Measurements from ENCODE around the gene TCTA. TPM values are rescaled to one million over a fixed set of nuclear protein-coding genes. Genes with fewer than 3 reads are reported as not detected.
"Not testable (repeated sequence)": the region's sequence is repeated elsewhere in the genome, so short reads cannot be mapped to it uniquely, and the experiment has no call there.

The TCTA gene
- total RNA-seq, 6 experiments from 2014 or later = 45.5 to 58.7 (median 49.9) TPM

DNA sequence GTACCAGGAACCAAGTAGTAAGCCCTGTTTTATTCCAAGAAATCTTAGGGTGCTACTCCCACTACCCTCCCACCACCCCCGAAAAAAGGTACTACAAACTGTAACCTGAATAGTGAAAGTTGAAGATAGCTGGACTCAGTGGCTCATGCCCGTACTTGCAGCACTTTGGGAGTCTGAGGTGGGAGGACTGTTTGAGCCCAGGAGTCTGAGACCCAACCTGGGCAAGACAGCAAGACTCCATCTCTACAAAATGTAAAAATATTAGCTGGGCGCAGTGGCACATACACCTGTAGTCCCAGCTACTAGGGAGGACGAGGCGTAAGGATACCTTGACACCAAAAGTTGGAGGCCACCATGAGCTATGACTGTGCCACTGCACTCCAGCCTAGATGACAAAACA is 8.3 kb upstream of the TCTA start:
- Mint-ChIP-seq H3K4me1 (ENCODE audit: low read depth) (peaks cover 43% of the 10 kb centered on the region), H3K4me3 (no peak overlapping the region), H3K27me3 (ENCODE audit: insufficient read depth) (peaks cover 4% of the 10 kb centered on the region; the same call in 1 of the 2 replicates), H3K27ac (no peak overlapping the region), H3K9me3 (no peaks in the 10 kb centered on the region), H3K36me3 (ENCODE audit: low read depth) (peaks cover 12% of the 10 kb centered on the region; the same call in 1 of the 2 replicates)
- TF ChIP-seq, protein P1, sequence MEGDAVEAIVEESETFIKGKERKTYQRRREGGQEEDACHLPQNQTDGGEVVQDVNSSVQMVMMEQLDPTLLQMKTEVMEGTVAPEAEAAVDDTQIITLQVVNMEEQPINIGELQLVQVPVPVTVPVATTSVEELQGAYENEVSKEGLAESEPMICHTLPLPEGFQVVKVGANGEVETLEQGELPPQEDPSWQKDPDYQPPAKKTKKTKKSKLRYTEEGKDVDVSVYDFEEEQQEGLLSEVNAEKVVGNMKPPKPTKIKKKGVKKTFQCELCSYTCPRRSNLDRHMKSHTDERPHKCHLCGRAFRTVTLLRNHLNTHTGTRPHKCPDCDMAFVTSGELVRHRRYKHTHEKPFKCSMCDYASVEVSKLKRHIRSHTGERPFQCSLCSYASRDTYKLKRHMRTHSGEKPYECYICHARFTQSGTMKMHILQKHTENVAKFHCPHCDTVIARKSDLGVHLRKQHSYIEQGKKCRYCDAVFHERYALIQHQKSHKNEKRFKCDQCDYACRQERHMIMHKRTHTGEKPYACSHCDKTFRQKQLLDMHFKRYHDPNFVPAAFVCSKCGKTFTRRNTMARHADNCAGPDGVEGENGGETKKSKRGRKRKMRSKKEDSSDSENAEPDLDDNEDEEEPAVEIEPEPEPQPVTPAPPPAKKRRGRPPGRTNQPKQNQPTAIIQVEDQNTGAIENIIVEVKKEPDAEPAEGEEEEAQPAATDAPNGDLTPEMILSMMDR (IDR thresholded peaks at IDR 0.05) = no peak
- no peak for DNase-seq

DNA sequence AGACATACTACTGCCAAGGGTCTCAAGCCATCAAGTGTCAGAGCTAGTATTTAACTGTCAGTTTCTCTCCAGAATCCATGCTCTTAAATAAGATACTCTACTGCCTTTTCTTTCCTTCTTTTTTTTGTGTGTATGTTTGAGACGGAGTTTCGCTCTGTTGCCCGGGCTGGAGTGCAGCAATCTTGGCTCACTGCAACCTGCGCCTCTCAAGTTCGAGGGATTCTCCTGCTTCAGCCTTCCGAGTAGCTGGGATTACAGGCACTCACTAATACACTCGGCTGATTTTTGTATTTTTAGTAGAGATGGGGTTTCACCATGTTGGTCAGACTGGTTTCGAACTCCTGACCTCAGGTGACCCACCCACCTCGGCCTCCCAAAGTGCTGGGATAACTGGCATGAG is 6.7 kb upstream of the TCTA start:
- not testable (repeated sequence) for H3K4me3 Mint-ChIP-seq; DNase-seq; H3K9me3 Mint-ChIP-seq; H3K27me3 Mint-ChIP-seq (ENCODE audit: insufficient read depth)
- H3K27ac Mint-ChIP-seq = peak overlapping the region; percentile 14; the same call in 1 of the 2 replicates
- H3K4me1 Mint-ChIP-seq (ENCODE audit: low read depth) = peaks cover 51% of the 10 kb centered on the region
- peaks cover 21% of the 10 kb centered on the region for H3K36me3 Mint-ChIP-seq (ENCODE audit: low read depth)

DNA sequence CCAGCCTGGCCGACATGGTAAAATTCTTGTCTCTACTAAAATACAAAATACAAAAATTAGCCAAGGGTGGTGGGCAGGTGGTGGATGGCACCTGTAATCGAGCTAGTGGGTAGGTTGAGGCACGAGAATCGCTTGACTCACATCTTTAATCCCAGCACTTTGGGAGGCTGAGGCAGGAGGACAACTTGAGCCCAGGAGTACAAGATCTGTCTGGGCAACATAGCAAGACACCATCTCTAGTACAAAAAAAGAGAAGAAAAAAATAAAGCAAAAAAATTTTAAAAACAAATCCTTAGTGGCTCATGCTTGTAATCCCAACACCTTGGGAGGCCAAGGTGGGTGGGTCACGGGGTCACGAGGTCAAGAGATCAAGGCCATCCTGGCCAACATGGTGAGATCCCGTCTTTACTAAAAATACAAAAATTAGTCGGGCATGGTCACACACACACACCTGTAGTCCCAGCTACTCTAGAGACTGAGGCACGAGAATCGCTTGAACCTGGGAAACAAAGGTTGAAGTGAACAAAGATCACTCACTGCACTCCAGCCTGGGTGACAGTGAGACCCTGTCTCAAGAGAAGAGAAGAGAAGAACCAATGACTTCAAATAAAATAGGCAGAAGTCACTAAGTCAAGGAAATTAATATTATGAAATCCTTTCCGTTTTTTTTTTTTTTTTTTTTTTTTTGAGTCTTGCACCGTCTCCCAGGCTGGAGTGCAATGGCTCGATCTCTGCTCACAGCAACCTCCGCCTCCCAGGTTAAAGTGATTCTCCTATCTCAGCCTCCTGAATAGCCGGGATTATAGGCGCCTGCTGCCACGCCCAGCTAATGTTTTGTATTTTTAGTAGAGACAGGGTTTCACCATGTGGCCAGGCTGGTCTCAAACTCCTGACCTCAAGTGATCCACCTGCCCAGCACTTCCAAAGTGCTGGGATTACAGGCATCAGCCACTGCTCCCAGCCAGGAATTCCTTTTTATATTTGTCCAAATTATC is 5.4 kb upstream of the TCTA start:
- Mint-ChIP-seq H3K27me3 (ENCODE audit: insufficient read depth) (peaks cover 4% of the 10 kb centered on the region; the same call in 1 of the 2 replicates), H3K9me3 (no peaks in the 10 kb centered on the region), H3K36me3 (ENCODE audit: low read depth) (peaks cover 23% of the 10 kb centered on the region), H3K27ac (peak overlapping the region; percentile 59), H3K4me1 (ENCODE audit: low read depth) (peaks cover 47% of the 10 kb centered on the region), H3K4me3 (peak overlapping the region; percentile 24; the same call in 1 of the 2 replicates)
- DNase-seq = no peak
- TF ChIP-seq, protein P1 (IDR thresholded peaks at IDR 0.05) = no peak

DNA sequence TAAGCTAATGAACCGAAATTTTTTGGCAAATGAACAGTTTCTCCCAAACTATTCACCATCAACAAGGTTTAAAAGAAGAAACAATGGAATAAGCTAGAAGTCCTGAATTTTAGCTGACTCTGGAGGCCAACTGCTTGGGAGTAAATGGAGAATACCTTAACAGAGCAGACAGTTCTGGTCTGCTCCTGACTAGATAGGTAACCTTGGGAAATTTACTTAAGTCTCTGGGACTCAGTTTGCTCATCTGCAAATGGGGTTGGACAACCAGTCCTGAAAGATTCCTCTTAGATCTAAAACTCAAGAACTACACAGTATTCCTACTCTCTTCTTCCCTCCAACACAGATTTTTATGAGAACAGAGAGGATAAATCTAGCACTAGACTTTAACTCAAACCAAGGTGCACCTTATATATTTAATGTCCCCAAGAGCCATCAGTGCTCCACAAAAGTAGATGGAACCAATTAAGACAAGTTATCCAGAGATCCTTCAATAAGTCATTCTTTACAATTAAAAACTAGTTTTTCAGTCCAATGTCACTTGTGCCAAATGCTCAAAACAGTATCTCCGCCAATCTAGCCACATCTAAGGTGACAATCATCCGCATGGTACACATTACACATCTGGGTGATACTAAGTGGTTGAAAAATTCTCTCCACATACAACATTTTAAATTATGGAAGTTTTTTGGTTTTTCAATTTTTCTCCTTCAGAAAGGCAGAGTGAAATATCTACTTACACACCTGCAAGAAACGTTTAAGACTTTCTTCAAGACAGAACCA is 2.0 kb upstream of the TCTA start:
- Mint-ChIP-seq H3K27ac (peak overlapping the region; percentile 96), H3K4me1 (ENCODE audit: low read depth) (peaks cover 60% of the 10 kb centered on the region)
- TF ChIP-seq, protein P1 (IDR thresholded peaks at IDR 0.05) = no peak

DNA sequence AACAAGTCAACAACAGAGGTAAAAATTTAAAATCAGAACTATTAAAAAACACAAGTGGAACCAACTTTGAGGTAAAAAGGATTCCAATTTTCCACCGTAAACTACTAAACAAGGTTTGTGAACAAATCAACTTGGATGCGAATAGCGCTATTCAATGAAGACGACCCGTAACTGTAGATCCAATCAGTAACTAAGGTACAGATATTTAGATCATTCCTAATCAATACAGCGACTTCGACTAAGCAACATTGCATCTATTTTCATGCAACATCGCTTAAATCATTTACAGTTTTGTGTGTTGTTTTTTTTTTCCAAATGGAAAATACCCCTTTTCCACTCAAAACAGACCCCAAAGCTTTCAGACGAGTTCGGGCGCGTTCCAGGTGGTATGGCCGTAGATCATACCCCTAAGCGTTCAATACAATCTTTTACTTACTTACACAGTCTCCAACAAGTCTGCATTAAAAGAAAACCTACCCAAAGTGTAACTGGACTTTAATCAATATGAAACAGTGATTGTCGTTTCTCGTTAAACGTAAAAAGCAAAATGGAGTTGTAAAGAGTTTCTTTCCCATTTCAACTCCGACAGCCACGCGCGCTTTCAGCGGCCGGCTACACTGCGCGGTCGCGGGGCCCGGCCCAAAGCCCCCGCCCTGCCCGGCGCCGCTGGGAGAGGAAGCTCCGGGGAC is 1.2 kb upstream of the TCTA start:
- TF ChIP-seq, protein P1 (IDR thresholded peaks at IDR 0.05) = no peak
- Mint-ChIP-seq H3K9me3 (no peaks in the 10 kb centered on the region), H3K27ac (peak overlapping the region; percentile 96), H3K27me3 (ENCODE audit: insufficient read depth) (peaks cover 7% of the 10 kb centered on the region; the same call in 1 of the 2 replicates), H3K36me3 (ENCODE audit: low read depth) (peaks cover 39% of the 10 kb centered on the region), H3K4me3 (peak overlapping the region; percentile 98), H3K4me1 (ENCODE audit: low read depth) (peaks cover 56% of the 10 kb centered on the region)
- no peak for DNase-seq

More for the DNA sequence above, 2.0 kb upstream of the TCTA start:
- peaks cover 7% of the 10 kb centered on the region; the same call in 1 of the 2 replicates for H3K27me3 Mint-ChIP-seq (ENCODE audit: insufficient read depth)
- DNase-seq = no peak
- peaks cover 34% of the 10 kb centered on the region for H3K36me3 Mint-ChIP-seq (ENCODE audit: low read depth)
- no peaks in the 10 kb centered on the region for H3K9me3 Mint-ChIP-seq
- peak overlapping the region; percentile 98 for H3K4me3 Mint-ChIP-seq
